ENCODE results near the gene CLDN3. TPM values are rescaled to one million over a fixed set of nuclear protein-coding genes. Genes with fewer than 3 reads are reported as not detected.

Gene CLDN3
- total RNA-seq, 4 donors from 2014 or later, result 0.80 TPM; not detected in 3

GRCh38 chr7:73811760-73812168 lies 41.7 kb upstream of the CLDN3 start:
- WGBS, result 11% methylated on average over 11 of the region's 11 CpGs
- Histone ChIP-seq H3K4me3 (no peak overlapping the region), H3K9me3 (no peaks in the 10 kb centered on the region), H3K27me3 (peaks cover 0 to 16% (median 0%) of the 10 kb centered on the region in 4 donors), H3K27ac (replicated peaks in 1 of 4) (no peak overlapping the region), H3K36me3 (no peaks in the 10 kb centered on the region), H3K4me1 (peaks cover 0 to 4% (median 0%) of the 10 kb centered on the region in 4 donors)
- intact Hi-C loops (cut with DNase I), result loop anchor here (2.0 kb wide), 1 partner anchor 43 kb away; no protein-coding TSS in a partner anchor
- TF ChIP-seq, protein P1, sequence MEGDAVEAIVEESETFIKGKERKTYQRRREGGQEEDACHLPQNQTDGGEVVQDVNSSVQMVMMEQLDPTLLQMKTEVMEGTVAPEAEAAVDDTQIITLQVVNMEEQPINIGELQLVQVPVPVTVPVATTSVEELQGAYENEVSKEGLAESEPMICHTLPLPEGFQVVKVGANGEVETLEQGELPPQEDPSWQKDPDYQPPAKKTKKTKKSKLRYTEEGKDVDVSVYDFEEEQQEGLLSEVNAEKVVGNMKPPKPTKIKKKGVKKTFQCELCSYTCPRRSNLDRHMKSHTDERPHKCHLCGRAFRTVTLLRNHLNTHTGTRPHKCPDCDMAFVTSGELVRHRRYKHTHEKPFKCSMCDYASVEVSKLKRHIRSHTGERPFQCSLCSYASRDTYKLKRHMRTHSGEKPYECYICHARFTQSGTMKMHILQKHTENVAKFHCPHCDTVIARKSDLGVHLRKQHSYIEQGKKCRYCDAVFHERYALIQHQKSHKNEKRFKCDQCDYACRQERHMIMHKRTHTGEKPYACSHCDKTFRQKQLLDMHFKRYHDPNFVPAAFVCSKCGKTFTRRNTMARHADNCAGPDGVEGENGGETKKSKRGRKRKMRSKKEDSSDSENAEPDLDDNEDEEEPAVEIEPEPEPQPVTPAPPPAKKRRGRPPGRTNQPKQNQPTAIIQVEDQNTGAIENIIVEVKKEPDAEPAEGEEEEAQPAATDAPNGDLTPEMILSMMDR (IDR thresholded peaks at IDR 0.05), result peak; percentile 71 to 93 (median 82)
- TF ChIP-seq POLR2AphosphoS5 (IDR thresholded peaks at IDR 0.05) (peak in 1 of 2 donors; percentile 7), EP300 (IDR thresholded peaks at IDR 0.05) (no peak)
- DNase-seq (ENCODE audit: extremely low spot score), result no peak

DNA sequence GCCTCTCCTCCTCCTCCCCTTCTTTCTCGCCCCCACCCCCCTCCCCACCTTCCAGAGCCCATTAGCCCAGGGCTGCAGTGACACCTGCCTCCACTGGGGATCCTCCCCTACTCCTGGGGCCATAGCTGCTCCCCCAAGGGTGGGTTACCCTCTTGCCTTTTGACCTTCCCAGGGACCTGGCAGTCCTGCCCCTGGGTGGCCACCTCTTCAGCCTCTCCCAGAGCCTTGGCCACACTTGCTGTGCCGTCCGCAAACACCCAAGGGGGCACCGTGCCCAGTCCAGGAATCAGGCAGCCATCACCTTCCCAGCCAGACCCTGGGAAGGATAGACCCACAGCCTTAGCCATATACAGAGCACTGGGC lies 40.9 kb upstream of the CLDN3 start:
- no peak overlapping the region for H3K27ac ChIP-seq (replicated peaks in 1 of 4)
- H3K36me3 ChIP-seq, result no peaks in the 10 kb centered on the region
- H3K27me3 ChIP-seq, result peaks cover 0 to 16% (median 0%) of the 10 kb centered on the region in 4 donors
- no peak for DNase-seq (ENCODE audit: extremely low spot score)
- TF ChIP-seq, protein P1 (IDR thresholded peaks at IDR 0.05), result no peak
- TF ChIP-seq EP300 (IDR thresholded peaks at IDR 0.05) (no peak), POLR2A (IDR thresholded peaks at IDR 0.05; ENCODE audit: low read depth) (no peak), POLR2AphosphoS5 (IDR thresholded peaks at IDR 0.05) (no peak)
- no peak overlapping the region for H3K4me3 ChIP-seq
- intact Hi-C loops (cut with DNase I), result no loop called here
- WGBS, result 57% methylated on average over 3 of the region's 4 CpGs
- peaks cover 0 to 4% (median 0%) of the 10 kb centered on the region in 4 donors for H3K4me1 ChIP-seq
- H3K9me3 ChIP-seq, result no peaks in the 10 kb centered on the region

DNA sequence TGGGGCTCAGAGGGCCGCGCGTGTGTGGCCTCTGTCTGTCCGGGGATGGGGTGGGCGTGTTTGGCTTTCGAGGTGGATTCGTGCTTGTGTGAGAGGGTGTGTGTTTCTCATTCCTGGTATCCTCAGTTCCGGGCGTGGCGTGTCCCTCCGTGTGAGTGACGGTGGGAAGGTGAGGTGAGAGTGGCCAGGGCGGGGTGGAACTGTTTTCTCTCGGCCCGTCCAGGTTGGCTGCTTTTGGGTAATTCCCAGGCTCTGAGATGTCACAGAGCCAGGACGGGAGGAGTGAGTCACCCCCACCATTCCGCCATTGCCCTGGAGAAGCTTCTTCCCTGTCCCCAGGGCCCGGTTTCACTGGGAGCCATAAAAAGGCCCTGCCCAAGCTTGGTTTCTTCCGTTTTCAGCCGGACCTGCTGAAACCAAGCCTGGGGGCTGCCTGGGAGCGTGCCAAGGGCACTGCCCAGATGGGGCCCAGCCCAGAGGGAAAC lies 39.4 kb upstream of the CLDN3 start:
- Histone ChIP-seq H3K4me3 (no peak overlapping the region), H3K9me3 (no peaks in the 10 kb centered on the region), H3K36me3 (no peaks in the 10 kb centered on the region), H3K27ac (replicated peaks in 1 of 4) (no peak overlapping the region), H3K27me3 (peaks cover 0 to 16% (median 0%) of the 10 kb centered on the region in 4 donors), H3K4me1 (peaks cover 0 to 4% (median 0%) of the 10 kb centered on the region in 4 donors)
- WGBS, result 85% methylated on average over 18 of the region's 21 CpGs
- DNase-seq (ENCODE audit: extremely low spot score), result no peak
- intact Hi-C loops (cut with DNase I), result no loop called here
- no peak for TF ChIP-seq POLR2AphosphoS5 (IDR thresholded peaks at IDR 0.05)
- no peak for TF ChIP-seq POLR2A (IDR thresholded peaks at IDR 0.05; ENCODE audit: low read depth)
- no peak for TF ChIP-seq EP300 (IDR thresholded peaks at IDR 0.05)
- TF ChIP-seq, protein P1 (IDR thresholded peaks at IDR 0.05), result no peak

DNA sequence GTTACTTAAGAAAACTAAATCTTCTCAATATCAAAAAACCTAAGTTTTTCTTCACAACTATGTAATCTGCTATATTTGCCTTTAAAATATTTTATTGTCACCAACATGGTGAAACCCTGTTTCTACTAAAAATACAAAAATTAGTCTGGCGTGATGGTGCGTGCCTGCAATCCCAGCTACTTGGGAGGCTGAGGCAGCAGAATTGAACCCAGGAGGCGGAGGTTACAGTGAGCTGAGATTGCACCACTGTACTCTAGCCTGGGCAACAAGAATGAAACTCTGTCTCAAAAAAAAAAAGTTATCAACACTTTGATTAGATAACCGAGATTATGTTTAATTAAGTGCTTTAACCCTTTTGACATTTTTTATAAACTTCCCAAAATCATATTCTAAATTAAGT lies 32.4 kb upstream of the CLDN3 start:
- H3K4me1 ChIP-seq, result no peaks in the 10 kb centered on the region
- WGBS, result 84% methylated on average over 4 of the region's 4 CpGs
- no peaks in the 10 kb centered on the region for H3K36me3 ChIP-seq
- TF ChIP-seq POLR2A (IDR thresholded peaks at IDR 0.05; ENCODE audit: low read depth) (no peak), POLR2AphosphoS5 (IDR thresholded peaks at IDR 0.05) (no peak), EP300 (IDR thresholded peaks at IDR 0.05) (no peak)
- TF ChIP-seq, protein P1 (IDR thresholded peaks at IDR 0.05), result no peak
- no peak overlapping the region for H3K4me3 ChIP-seq
- H3K9me3 ChIP-seq, result no peaks in the 10 kb centered on the region
- DNase-seq (ENCODE audit: extremely low spot score), result no peak
- no peaks in the 10 kb centered on the region for H3K27me3 ChIP-seq
- no peak overlapping the region for H3K27ac ChIP-seq (replicated peaks in 1 of 4)
- intact Hi-C loops (cut with DNase I), result no loop called here

GRCh38 chr7:73801577-73801976 lies 31.5 kb upstream of the CLDN3 start:
- no peaks in the 10 kb centered on the region for H3K9me3 ChIP-seq
- peaks cover 0 to 4% (median 0%) of the 10 kb centered on the region in 4 donors for H3K27me3 ChIP-seq
- no peaks in the 10 kb centered on the region for H3K36me3 ChIP-seq
- no peak overlapping the region for H3K27ac ChIP-seq (replicated peaks in 1 of 4)
- H3K4me1 ChIP-seq, result no peaks in the 10 kb centered on the region
- intact Hi-C loops (cut with DNase I), result no loop called here
- WGBS, result 71% methylated on average over 1 of the region's 1 CpG
- no peak for TF ChIP-seq POLR2A (IDR thresholded peaks at IDR 0.05; ENCODE audit: low read depth)
- DNase-seq (ENCODE audit: extremely low spot score), result no peak
- no peak overlapping the region for H3K4me3 ChIP-seq
